SU-DHL-6 (cell line): ENCODE measurements around the gene SFRP5.

Experiments
- H2AFZ ChIP-seq: fragments of 200-600 bp; sonication (generic); 2 replicates; pipeline ENCODE4 v1.6.1; 2014; ENCODE audit warnings: low read depth, mild to moderate bottlenecking, moderate library complexity, mixed read lengths, antibody characterized with exemption, low read length; ENCODE audit not compliant: severe bottlenecking
- H3F3A ChIP-seq: fragments of 200-600 bp; shearing (Covaris generic); 2 replicates; pipeline ENCODE4 v1.6.0; 2016; ENCODE audit warnings: antibody characterized with exemption, mild to moderate bottlenecking; ENCODE audit not compliant: insufficient read depth
- H3K27ac ChIP-seq: fragments of 200-600 bp; sonication (generic); 2 replicates; pipeline ENCODE4 v1.5.1; 2016; ENCODE audit warnings: low read depth, mild to moderate bottlenecking, low read length, moderate library complexity, mixed read lengths
- H3K27me3 ChIP-seq: fragments of 200-600 bp; sonication (generic), shearing (Covaris generic); 2 replicates; pipeline ENCODE4 v1.6.0; 2014; ENCODE audit warnings: mild to moderate bottlenecking, low read length
- H3K36me3 ChIP-seq: fragments of 200-600 bp; sonication (generic); 2 replicates; pipeline ENCODE4 v1.6.1; 2014; ENCODE audit warnings: mild to moderate bottlenecking, low read length, mixed read lengths
- H3K4me2 ChIP-seq: fragments of 300-600, 200-600 bp; shearing (Covaris generic), sonication (generic); 2 replicates; pipeline ENCODE4 v1.6.0; 2014; ENCODE audit warnings: low read length, low read depth, mild to moderate bottlenecking; ENCODE audit not compliant: poor library complexity, severe bottlenecking
- H3K4me3 ChIP-seq: fragments of 200-600 bp; sonication (generic); 2 replicates; pipeline ENCODE4 v1.5.1; 2014; ENCODE audit warnings: antibody characterized with exemption, low read length, mild to moderate bottlenecking, mixed read lengths; ENCODE audit not compliant: insufficient read depth, poor library complexity, severe bottlenecking
- H3K79me2 ChIP-seq: fragments of 200-600 bp; sonication (generic); 2 replicates; pipeline ENCODE4 v1.6.1; 2014; ENCODE audit warnings: mild to moderate bottlenecking, low read length, moderate library complexity; ENCODE audit not compliant: insufficient read depth
- H3K9ac ChIP-seq: fragments of 200-600 bp; sonication (generic); 2 replicates; pipeline ENCODE4 v1.7.0; 2014; ENCODE audit warnings: mild to moderate bottlenecking, low read length
- H3K9me2 ChIP-seq: fragments of 200-600 bp; sonication (generic); replicated peaks from 2 replicates; pipeline ENCODE4 v1.6.1; 2014; ENCODE audit warnings: low read length; ENCODE audit not compliant: insufficient read depth
- H3K9me3 ChIP-seq: fragments of 200-600 bp; sonication (generic); 2 replicates; pipeline ENCODE4 v1.6.1; 2014; ENCODE audit warnings: low read length, mixed read lengths; ENCODE audit not compliant: insufficient read depth
- H4K20me1 ChIP-seq: fragments of 200-600 bp; sonication (generic); 2 replicates; pipeline ENCODE4 v1.6.1; 2014; ENCODE audit warnings: low read depth, mild to moderate bottlenecking, antibody characterized with exemption, low read length, moderate library complexity, mixed read lengths
- EZH2phosphoT487 ChIP-seq: fragments of 200-600 bp; sonication (generic), shearing (Covaris generic); conservative IDR thresholded peaks from 2 replicates; pipeline ENCODE4 v1.6.1; 2018; ENCODE audit warnings: mild to moderate bottlenecking, antibody characterized with exemption, low read length, moderate library complexity, mixed read lengths
- TF ChIP-seq, protein P1 (sequence below): fragments of 200-600 bp; sonication (generic); IDR thresholded peaks from one replicate; pipeline ENCODE4 v1.5.1; 2017; ENCODE audit warnings: antibody characterized with exemption, mild to moderate bottlenecking, low read length, moderate library complexity; ENCODE audit not compliant: insufficient read depth, poor library complexity, severe bottlenecking

Gene SFRP5

DNA sequence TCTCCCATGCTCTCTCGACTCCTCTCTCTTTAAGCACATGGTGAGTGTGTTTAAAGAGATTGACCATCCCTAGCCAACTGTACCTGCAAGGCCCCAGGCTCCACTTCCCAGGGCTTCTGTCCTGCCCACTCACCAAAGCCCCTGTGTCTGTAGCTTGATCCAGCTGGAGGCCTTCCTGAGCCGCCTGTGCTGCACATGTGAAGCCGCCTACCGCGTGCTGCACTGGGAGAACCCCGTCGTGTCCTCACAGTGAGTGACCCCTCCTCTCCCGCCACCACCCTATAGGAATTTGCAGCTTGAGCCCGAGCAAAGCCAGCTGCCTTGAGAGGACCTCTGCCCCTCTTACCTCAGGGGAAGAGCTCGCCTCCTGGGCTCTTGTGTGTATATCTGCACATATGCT is 23.7 kb downstream of the SFRP5 start:
- H3K27me3 ChIP-seq = no peaks in the 10 kb centered on the region
- no peaks in the 10 kb centered on the region for H3K9me3 ChIP-seq
- no peaks in the 10 kb centered on the region for H4K20me1 ChIP-seq
- peaks cover 8% of the 10 kb centered on the region; the same call in 1 of the 2 replicates for H3K36me3 ChIP-seq
- H3K27ac ChIP-seq = no peak overlapping the region
- no peak for TF ChIP-seq EZH2phosphoT487
- TF ChIP-seq, protein P1, sequence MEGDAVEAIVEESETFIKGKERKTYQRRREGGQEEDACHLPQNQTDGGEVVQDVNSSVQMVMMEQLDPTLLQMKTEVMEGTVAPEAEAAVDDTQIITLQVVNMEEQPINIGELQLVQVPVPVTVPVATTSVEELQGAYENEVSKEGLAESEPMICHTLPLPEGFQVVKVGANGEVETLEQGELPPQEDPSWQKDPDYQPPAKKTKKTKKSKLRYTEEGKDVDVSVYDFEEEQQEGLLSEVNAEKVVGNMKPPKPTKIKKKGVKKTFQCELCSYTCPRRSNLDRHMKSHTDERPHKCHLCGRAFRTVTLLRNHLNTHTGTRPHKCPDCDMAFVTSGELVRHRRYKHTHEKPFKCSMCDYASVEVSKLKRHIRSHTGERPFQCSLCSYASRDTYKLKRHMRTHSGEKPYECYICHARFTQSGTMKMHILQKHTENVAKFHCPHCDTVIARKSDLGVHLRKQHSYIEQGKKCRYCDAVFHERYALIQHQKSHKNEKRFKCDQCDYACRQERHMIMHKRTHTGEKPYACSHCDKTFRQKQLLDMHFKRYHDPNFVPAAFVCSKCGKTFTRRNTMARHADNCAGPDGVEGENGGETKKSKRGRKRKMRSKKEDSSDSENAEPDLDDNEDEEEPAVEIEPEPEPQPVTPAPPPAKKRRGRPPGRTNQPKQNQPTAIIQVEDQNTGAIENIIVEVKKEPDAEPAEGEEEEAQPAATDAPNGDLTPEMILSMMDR = no peak
- no peak overlapping the region for H2AFZ ChIP-seq
- no peak overlapping the region for H3K4me3 ChIP-seq
- H3K79me2 ChIP-seq = 0 out of 2 replicates have a peak, but pooled peaks cover 1% of the 10 kb centered on the region
- no peak overlapping the region for H3K4me2 ChIP-seq
- H3F3A ChIP-seq = no peaks in the 10 kb centered on the region
- no peaks in the 10 kb centered on the region for H3K9me2 ChIP-seq
- no peak overlapping the region for H3K9ac ChIP-seq

DNA sequence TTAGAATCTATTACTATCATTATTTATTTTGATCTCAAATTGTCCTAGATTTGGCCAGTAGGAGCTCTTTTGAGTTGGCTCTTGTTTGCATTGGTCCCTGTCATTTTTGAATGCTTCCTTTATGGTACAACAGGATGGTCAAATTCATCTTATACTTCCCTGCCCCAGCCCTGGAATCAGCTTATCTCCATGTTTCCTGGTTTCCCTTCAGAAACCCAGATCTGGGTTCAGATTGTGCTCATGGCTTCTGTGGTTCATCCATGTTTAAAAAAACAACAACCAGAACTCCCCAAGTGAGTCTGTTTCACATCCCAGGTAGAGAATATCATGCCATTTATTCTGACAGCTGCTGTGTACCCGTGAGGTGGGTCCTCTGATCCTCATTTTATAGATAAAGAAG is 24.2 kb downstream of the SFRP5 start:
- Histone ChIP-seq H3K4me2 (no peak overlapping the region), H3K9me2 (no peaks in the 10 kb centered on the region), H3K4me3 (no peak overlapping the region), H3K9ac (no peak overlapping the region), H3K27me3 (no peaks in the 10 kb centered on the region), H3K9me3 (no peaks in the 10 kb centered on the region), H3K79me2 (0 out of 2 replicates have a peak, but pooled peaks cover 7% of the 10 kb centered on the region), H3K27ac (no peak overlapping the region), H2AFZ (no peak overlapping the region), H3K36me3 (peaks cover 8% of the 10 kb centered on the region; the same call in 1 of the 2 replicates), H3F3A (no peaks in the 10 kb centered on the region), H4K20me1 (no peaks in the 10 kb centered on the region)
- TF ChIP-seq EZH2phosphoT487 = no peak
- TF ChIP-seq, protein P1 = no peak

DNA sequence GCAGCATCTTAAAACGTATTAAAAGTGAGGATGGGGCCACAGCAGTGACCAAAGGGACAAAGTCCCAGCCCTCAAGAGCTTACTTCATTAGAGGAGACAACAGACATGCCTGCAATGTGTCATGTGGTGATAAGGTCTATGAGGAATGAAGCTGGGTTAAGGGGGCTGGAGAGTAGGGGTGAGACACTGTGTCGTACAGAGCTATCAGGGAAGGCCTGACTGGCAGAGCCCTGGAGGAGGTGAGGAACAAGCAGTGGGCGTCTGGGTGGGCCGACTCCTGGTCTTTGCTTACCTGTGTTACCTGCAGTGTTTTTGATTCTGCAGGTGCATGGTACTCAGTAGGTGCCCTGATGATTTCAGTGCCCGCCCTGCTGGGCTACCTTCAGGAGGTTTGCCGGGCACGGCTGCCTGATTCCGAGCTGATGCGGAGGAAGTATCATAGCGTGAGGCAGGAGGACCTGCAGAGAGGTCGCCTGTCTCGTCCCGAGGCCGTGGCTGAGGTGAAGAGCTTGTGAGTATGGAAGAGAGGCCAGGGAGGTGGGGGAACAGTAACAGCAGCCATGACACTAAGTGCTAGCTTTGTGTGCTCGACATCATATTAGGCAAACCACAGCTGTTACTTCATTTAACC is 27.3 kb downstream of the SFRP5 start:
- no peaks in the 10 kb centered on the region for H4K20me1 ChIP-seq
- H3K79me2 ChIP-seq = peaks cover 21% of the 10 kb centered on the region
- H3F3A ChIP-seq = no peaks in the 10 kb centered on the region
- no peak for TF ChIP-seq EZH2phosphoT487
- TF ChIP-seq, protein P1 = no peak
- H3K27ac ChIP-seq = no peak overlapping the region
- H3K4me3 ChIP-seq = no peak overlapping the region
- no peaks in the 10 kb centered on the region for H3K9me3 ChIP-seq
- H2AFZ ChIP-seq = no peak overlapping the region
- H3K9ac ChIP-seq = no peak overlapping the region
- H3K27me3 ChIP-seq = no peaks in the 10 kb centered on the region
- no peak overlapping the region for H3K4me2 ChIP-seq
- H3K9me2 ChIP-seq = no peaks in the 10 kb centered on the region
- peaks cover 12% of the 10 kb centered on the region; the same call in 1 of the 2 replicates for H3K36me3 ChIP-seq
